MM.1S (cell line): ENCODE measurements around the gene C7orf33.

ENCODE experiments used
- DNase-seq: peaks from one replicate; pipeline ENCODE4 v3.0.0-alpha.2; 2015
- H2AFZ ChIP-seq: fragments of 300-600 bp; sonication (generic); 2 replicates; pipeline ENCODE4 v1.6.0; 2016; ENCODE audit warnings: antibody characterized with exemption, low read length
- H3F3A ChIP-seq: fragments of 300-600 bp; sonication (generic); 2 replicates; pipeline ENCODE4 v1.6.1; 2016; ENCODE audit warnings: mild to moderate bottlenecking, antibody characterized with exemption, low read length, moderate library complexity, mixed read lengths; ENCODE audit not compliant: insufficient read depth
- H3K27ac ChIP-seq: fragments of 300-600 bp; sonication (generic); 2 replicates; pipeline ENCODE4 v1.5.1; 2016; ENCODE audit warnings: mild to moderate bottlenecking, low read length
- H3K27me3 ChIP-seq: fragments of 300-600 bp; sonication (generic); replicated peaks from 2 replicates; pipeline ENCODE4 v1.6.0; 2016; ENCODE audit warnings: low read length; ENCODE audit not compliant: insufficient read depth
- H3K36me3 ChIP-seq: fragments of 300-600 bp; sonication (generic); replicated peaks from 2 replicates; pipeline ENCODE4 v1.6.1; 2016; ENCODE audit warnings: mild to moderate bottlenecking, low read length, mixed read lengths; ENCODE audit not compliant: insufficient read depth
- H3K4me1 ChIP-seq: fragments of 300-600 bp; sonication (generic); 2 replicates; pipeline ENCODE4 v1.6.1; 2016; ENCODE audit warnings: low read length, mixed read lengths
- H3K4me2 ChIP-seq: fragments of 300-600 bp; sonication (generic); 2 replicates; pipeline ENCODE4 v1.6.0; 2016; ENCODE audit warnings: low read depth, low read length
- H3K4me3 ChIP-seq: fragments of 300-600 bp; sonication (generic); 2 replicates; pipeline ENCODE4 v1.5.1; 2016; ENCODE audit warnings: low read length, mixed read lengths
- H3K79me2 ChIP-seq: fragments of 300-600 bp; sonication (generic); 2 replicates; pipeline ENCODE4 v1.6.1; 2016; ENCODE audit warnings: mixed run types, low read length, mixed read lengths
- H3K9ac ChIP-seq: fragments of 300-600 bp; sonication (generic); 2 replicates; pipeline ENCODE4 v1.6.1; 2016; ENCODE audit warnings: low read length, mixed read lengths
- H3K9me2 ChIP-seq: fragments of 300-600 bp; sonication (generic); replicated peaks from 2 replicates; pipeline ENCODE4 v1.6.1; 2016; ENCODE audit warnings: mild to moderate bottlenecking, low read length, mixed read lengths; ENCODE audit not compliant: insufficient read depth
- H3K9me3 ChIP-seq: fragments of 300-600 bp; sonication (generic); replicated peaks from 2 replicates; pipeline ENCODE4 v1.6.1; 2016; ENCODE audit warnings: mild to moderate bottlenecking, low read length, mixed read lengths; ENCODE audit not compliant: insufficient read depth
- H4K20me1 ChIP-seq: fragments of 300-600 bp; sonication (generic); 2 replicates; pipeline ENCODE4 v1.6.1; 2016; ENCODE audit warnings: mild to moderate bottlenecking, low read length, moderate library complexity, mixed read lengths; ENCODE audit not compliant: insufficient read depth
- CTCF ChIP-seq: fragments of 300-600 bp; sonication (generic); IDR thresholded peaks from 2 replicates; pipeline ENCODE4 v1.5.1; 2016; ENCODE audit warnings: antibody characterized with exemption, low read length, mixed read lengths
- EZH2 ChIP-seq: fragments of 300-600 bp; sonication (generic); optimal IDR thresholded peaks from 2 replicates; pipeline ENCODE3; 2017; ENCODE audit warnings: low read depth, mild to moderate bottlenecking, antibody characterized with exemption, low read length, mixed read lengths
- EZH2phosphoT487 ChIP-seq: fragments of 300-600 bp; sonication (generic); IDR thresholded peaks from 2 replicates; pipeline ENCODE4 v1.6.1; 2018; ENCODE audit warnings: antibody characterized with exemption, low read length

Gene C7orf33

DNA sequence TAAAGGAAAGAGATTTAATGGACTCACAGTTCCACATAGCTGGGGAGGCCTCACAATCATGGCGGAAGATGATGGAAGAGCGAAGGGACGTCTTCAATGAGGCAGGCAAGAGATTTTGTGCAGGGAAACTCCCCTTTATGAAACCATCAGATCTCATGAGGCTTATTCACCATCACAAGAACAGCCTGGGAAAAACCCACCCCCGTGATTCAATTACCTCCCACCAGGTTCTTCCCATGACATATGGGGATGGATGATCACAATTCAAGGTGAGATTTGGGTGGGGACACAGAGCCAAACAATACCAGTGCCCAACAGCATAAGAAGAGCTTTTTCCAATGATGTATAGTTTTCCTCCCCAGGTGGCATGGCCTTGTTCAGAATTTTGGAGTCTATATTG, 11.2 kb upstream of the C7orf33 start:
- no peak overlapping the region for H3K9ac ChIP-seq
- no peaks in the 10 kb centered on the region for H3K36me3 ChIP-seq
- H3K4me2 ChIP-seq = no peak overlapping the region
- H3K9me2 ChIP-seq = no peaks in the 10 kb centered on the region
- no peak overlapping the region for H3K27ac ChIP-seq
- H3K4me3 ChIP-seq = no peak overlapping the region
- H4K20me1 ChIP-seq = no peaks in the 10 kb centered on the region
- peak; percentile 3 for DNase-seq
- peaks cover 20% of the 10 kb centered on the region for H3K4me1 ChIP-seq
- no peak overlapping the region for H2AFZ ChIP-seq
- no peaks in the 10 kb centered on the region for H3K27me3 ChIP-seq
- no peaks in the 10 kb centered on the region for H3K9me3 ChIP-seq
- peaks cover 3% of the 10 kb centered on the region; the same call in 1 of the 2 replicates for H3F3A ChIP-seq
- TF ChIP-seq EZH2 (no peak), CTCF (no peak), EZH2phosphoT487 (no peak)
- no peaks in the 10 kb centered on the region for H3K79me2 ChIP-seq

DNA sequence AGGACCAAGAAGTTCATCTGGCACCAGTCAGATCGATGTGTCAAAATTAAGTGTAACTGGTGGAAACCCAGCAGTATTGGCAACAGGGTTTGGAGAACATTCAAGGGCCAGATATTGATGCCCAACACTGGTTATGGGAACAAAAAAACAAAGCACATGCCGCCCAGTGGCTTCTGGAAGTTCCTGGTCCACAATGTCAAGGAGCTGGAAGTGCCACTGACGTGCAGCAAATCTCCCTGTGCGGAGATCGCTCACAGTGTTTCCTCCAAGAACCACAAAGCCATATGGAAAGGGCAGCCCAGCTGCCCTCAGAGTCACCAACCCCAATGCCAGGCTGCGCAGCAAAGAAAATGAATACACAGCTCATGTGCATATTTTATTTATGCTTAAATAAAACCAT, 10.1 kb upstream of the C7orf33 start:
- Histone ChIP-seq H3K4me3 (no peak overlapping the region), H3K9me2 (no peaks in the 10 kb centered on the region), H3K4me1 (peaks cover 29% of the 10 kb centered on the region), H3F3A (peaks cover 10% of the 10 kb centered on the region; the same call in 1 of the 2 replicates), H3K27ac (no peak overlapping the region), H3K27me3 (no peaks in the 10 kb centered on the region), H3K36me3 (no peaks in the 10 kb centered on the region), H3K9me3 (no peaks in the 10 kb centered on the region), H3K79me2 (no peaks in the 10 kb centered on the region), H3K4me2 (no peak overlapping the region), H3K9ac (no peak overlapping the region), H2AFZ (no peak overlapping the region), H4K20me1 (no peaks in the 10 kb centered on the region)
- peak; percentile 3 for DNase-seq
- TF ChIP-seq EZH2phosphoT487 (no peak), CTCF (no peak), EZH2 (no peak)

- H3K79me2 ChIP-seq = no peaks in the 10 kb centered on the region
- TF ChIP-seq EZH2phosphoT487 = no peak
- TF ChIP-seq CTCF = no peak
- no peak for TF ChIP-seq EZH2
- H3K36me3 ChIP-seq = no peaks in the 10 kb centered on the region
- H3K9me3 ChIP-seq = no peaks in the 10 kb centered on the region
- peaks cover 10% of the 10 kb centered on the region; the same call in 1 of the 2 replicates for H3F3A ChIP-seq
- peaks cover 20% of the 10 kb centered on the region for H3K4me1 ChIP-seq
- H3K4me3 ChIP-seq = no peak overlapping the region
- no peaks in the 10 kb centered on the region for H3K9me2 ChIP-seq
- H2AFZ ChIP-seq = no peak overlapping the region
- no peak overlapping the region for H3K27ac ChIP-seq
- DNase-seq = no peak
- H3K9ac ChIP-seq = no peak overlapping the region
- no peak overlapping the region for H3K4me2 ChIP-seq
- H3K27me3 ChIP-seq = no peaks in the 10 kb centered on the region
- no peaks in the 10 kb centered on the region for H4K20me1 ChIP-seq
These were observed 8.9 kb upstream of the C7orf33 start for GRCh38 chr7:148581624-148582023.
